HEK293 (cell line): ENCODE data around the gene TAS1R3.
A peak's percentile ranks its signal among the peaks of the same experiment; 100 is the strongest.

ENCODE experiments used
- BCL11B ChIP-seq: fragments of 450-650 bp; formaldehyde crosslinking; IDR thresholded peaks from 2 replicates; pipeline ENCODE4 v1.5.1; 2016; ENCODE audit warnings: low read depth, missing biosample characterization, missing genetic modification characterization
- FEZF1 ChIP-seq: fragments of 450-650 bp; formaldehyde crosslinking; IDR thresholded peaks from 2 replicates; pipeline ENCODE4 v1.5.1; 2016; ENCODE audit warnings: missing biosample characterization, missing genetic modification characterization
- HOXA7 ChIP-seq: sonication (generic); formaldehyde crosslinking; IDR thresholded peaks from 2 replicates; pipeline ENCODE4 v1.8.1; 2022; ENCODE audit warnings: missing genetic modification reagents, borderline replicate concordance
- PRDM2 ChIP-seq: fragments of 450-650 bp; formaldehyde crosslinking; IDR thresholded peaks from 2 replicates; pipeline ENCODE4 v1.5.1; 2016; ENCODE audit warnings: missing biosample characterization, missing genetic modification characterization, borderline replicate concordance
- RBAK ChIP-seq: fragments of 450-650 bp; formaldehyde crosslinking; IDR thresholded peaks from 2 replicates; pipeline ENCODE4 v1.5.1; 2016; ENCODE audit warnings: missing biosample characterization, missing genetic modification characterization
- SCRT1 ChIP-seq: fragments of 450-650 bp; formaldehyde crosslinking; IDR thresholded peaks from 2 replicates; pipeline ENCODE4 v1.5.1; 2016; ENCODE audit warnings: missing biosample characterization, missing genetic modification characterization, borderline replicate concordance
- SCRT2 ChIP-seq: fragments of 450-650 bp; formaldehyde crosslinking; IDR thresholded peaks from 2 replicates; pipeline ENCODE4 v1.5.1; 2016; ENCODE audit warnings: missing biosample characterization, missing genetic modification characterization
- SP3 ChIP-seq: fragments of 450-650 bp; formaldehyde crosslinking; IDR thresholded peaks from 2 replicates; pipeline ENCODE4 v1.5.1; 2016; ENCODE audit warnings: missing biosample characterization, missing genetic modification characterization
- ZBTB1 ChIP-seq: fragments of 450-650 bp; formaldehyde crosslinking; IDR thresholded peaks from 2 replicates; pipeline ENCODE4 v1.5.1; 2016; ENCODE audit warnings: missing biosample characterization, missing genetic modification characterization
- ZBTB20 ChIP-seq: fragments of 450-650 bp; formaldehyde crosslinking; IDR thresholded peaks from 2 replicates; pipeline ENCODE4 v1.5.1; 2016; ENCODE audit warnings: missing biosample characterization, missing genetic modification characterization
- ZBTB48 ChIP-seq: fragments of 450-650 bp; formaldehyde crosslinking; IDR thresholded peaks from 2 replicates; pipeline ENCODE4 v1.5.1; 2016; ENCODE audit warnings: missing biosample characterization, missing genetic modification characterization
- ZBTB8A ChIP-seq: fragments of 450-650 bp; formaldehyde crosslinking; IDR thresholded peaks from 2 replicates; pipeline ENCODE4 v1.5.1; 2016; ENCODE audit warnings: missing biosample characterization, missing genetic modification characterization
- ZNF148 ChIP-seq: fragments of 450-650 bp; formaldehyde crosslinking; IDR thresholded peaks from 2 replicates; pipeline ENCODE4 v1.5.0; 2017; ENCODE audit warnings: missing biosample characterization, missing genetic modification characterization, borderline replicate concordance
- ZNF174 ChIP-seq: fragments of 450-650 bp; formaldehyde crosslinking; IDR thresholded peaks from 2 replicates; pipeline ENCODE4 v1.5.0; 2017; ENCODE audit warnings: missing biosample characterization, mild to moderate bottlenecking, missing genetic modification characterization
- ZNF211 ChIP-seq: fragments of 450-650 bp; formaldehyde crosslinking; IDR thresholded peaks from 2 replicates; pipeline ENCODE4 v1.5.1; 2016; ENCODE audit warnings: low read depth, missing biosample characterization, missing genetic modification characterization
- ZNF324 ChIP-seq: fragments of 450-650 bp; formaldehyde crosslinking; IDR thresholded peaks from 2 replicates; pipeline ENCODE4 v1.5.1; 2016; ENCODE audit warnings: missing biosample characterization, missing genetic modification characterization
- ZNF394 ChIP-seq: fragments of 450-650 bp; formaldehyde crosslinking; IDR thresholded peaks from 2 replicates; pipeline ENCODE4 v1.5.1; 2016; ENCODE audit warnings: missing biosample characterization, missing genetic modification characterization, mild to moderate bottlenecking, moderate library complexity, borderline replicate concordance
- ZNF423 ChIP-seq: fragments of 450-650 bp; formaldehyde crosslinking; IDR thresholded peaks from 2 replicates; pipeline ENCODE4 v1.5.1; 2016; ENCODE audit warnings: missing biosample characterization, missing genetic modification characterization
- ZNF473 ChIP-seq: fragments of 450-650 bp; formaldehyde crosslinking; IDR thresholded peaks from 2 replicates; pipeline ENCODE4 v1.5.1; 2017; ENCODE audit warnings: missing biosample characterization, missing genetic modification characterization
- ZNF501 ChIP-seq: fragments of 450-650 bp; formaldehyde crosslinking; IDR thresholded peaks from 2 replicates; pipeline ENCODE4 v1.5.1; 2016; ENCODE audit warnings: missing biosample characterization, missing genetic modification characterization
- ZNF510 ChIP-seq: fragments of 450-650 bp; formaldehyde crosslinking; IDR thresholded peaks from 2 replicates; pipeline ENCODE4 v1.5.1; 2018; ENCODE audit warnings: mild to moderate bottlenecking, missing genetic modification characterization, missing biosample characterization; ENCODE audit not compliant: insufficient replicate concordance
- ZNF514 ChIP-seq: fragments of 450-650 bp; formaldehyde crosslinking; IDR thresholded peaks from 2 replicates; pipeline ENCODE4 v1.5.1; 2016; ENCODE audit warnings: missing biosample characterization, missing genetic modification characterization
- ZNF518A ChIP-seq: fragments of 450-650 bp; formaldehyde crosslinking; conservative IDR thresholded peaks from 2 replicates; pipeline ENCODE4 v1.5.1; 2016; ENCODE audit warnings: low read depth, missing biosample characterization, missing genetic modification characterization
- ZNF529 ChIP-seq: fragments of 450-650 bp; formaldehyde crosslinking; IDR thresholded peaks from 2 replicates; pipeline ENCODE4 v1.5.1; 2017; ENCODE audit warnings: missing genetic modification characterization, missing biosample characterization; ENCODE audit not compliant: insufficient replicate concordance

TAS1R3 gene

GRCh38 chr1:1374929-1375662 is 44.0 kb downstream of the TAS1R3 start, which contains the start of gene AURKAIP1 (continued):
- peak; percentile 100 for TF ChIP-seq ZNF518A (tag by site-specific recombination)
- TF ChIP-seq ZNF148 (tag by site-specific recombination): peak; percentile 83; the same call in 1 of the 2 replicates
- TF ChIP-seq HOXA7: no peak
- TF ChIP-seq SP3 (tag by site-specific recombination): peak; percentile 90
- peak; percentile 100 for TF ChIP-seq ZNF324 (tag by site-specific recombination)
- no peak for TF ChIP-seq RBAK (tag by site-specific recombination)
- no peak for TF ChIP-seq ZNF174 (tag by site-specific recombination)
- peak; percentile 82 for TF ChIP-seq ZBTB20
- peak; percentile 84 for TF ChIP-seq ZBTB8A (tag by site-specific recombination)
- no peak for TF ChIP-seq PRDM2 (tag by site-specific recombination)
- TF ChIP-seq ZNF473 (tag by site-specific recombination): no peak
- no peak for TF ChIP-seq ZNF514
- peak; percentile 66 for TF ChIP-seq SCRT2
- peak; percentile 100 for TF ChIP-seq ZBTB48 (tag by site-specific recombination)
- no peak for TF ChIP-seq ZNF423 (tag by site-specific recombination)
- TF ChIP-seq ZNF529 (tag by site-specific recombination): no peak
- TF ChIP-seq ZNF510 (tag by site-specific recombination): no peak
- no peak for TF ChIP-seq ZNF211 (tag by site-specific recombination)
- TF ChIP-seq SCRT1 (tag by site-specific recombination): no peak
- peak; percentile 100 for TF ChIP-seq ZNF501
- TF ChIP-seq ZNF394 (tag by site-specific recombination): peak; percentile 94
- peak; percentile 89; the same call in 1 of the 2 replicates for TF ChIP-seq BCL11B (tag by site-specific recombination)
- peak; percentile 96 for TF ChIP-seq ZBTB1 (tag by site-specific recombination)
- peak; percentile 32; the same call in 1 of the 2 replicates for TF ChIP-seq FEZF1 (tag by site-specific recombination)
- TF ChIP-seq, all 188 proteins: peak for 110
